NCI-H2081 treated with DMSO at 0.1 percent for 48 hours (cell line): ENCODE measurements around the gene C1orf115.
"Not testable (repeated sequence)": the region's sequence is repeated elsewhere in the genome, so short reads cannot be mapped to it uniquely, and the experiment has no call there.

Source experiments
- DNase-seq: peaks from one replicate; lab custom pipeline; 2025; lab: John Stamatoyannopoulos, UW

Gene C1orf115

DNA sequence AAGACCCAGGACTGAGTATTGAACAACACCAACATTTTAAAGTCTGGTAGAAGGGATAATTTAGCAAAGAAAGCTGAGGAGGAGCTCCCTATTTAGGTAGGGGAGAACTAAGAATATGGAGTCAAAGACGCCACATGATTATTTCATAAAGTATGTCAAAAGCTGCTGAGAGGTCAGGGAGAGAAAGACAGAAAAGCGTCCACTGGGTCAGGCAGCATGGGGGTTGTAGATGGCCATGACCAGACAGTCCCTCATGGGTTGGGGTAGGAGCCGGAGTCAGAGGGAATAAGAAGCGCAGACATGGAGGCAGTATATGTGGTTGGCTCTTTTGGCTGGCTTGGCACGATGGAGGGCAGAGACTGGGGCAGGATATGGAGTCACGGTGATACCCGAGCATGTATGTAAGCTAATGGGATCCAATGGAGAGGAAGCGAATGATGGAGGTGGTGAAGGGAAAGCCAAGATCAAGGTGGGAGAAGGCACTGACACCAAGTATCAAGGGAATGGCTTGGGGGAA, 4.8 kb downstream of the C1orf115 start:
- no peak for DNase-seq

DNA sequence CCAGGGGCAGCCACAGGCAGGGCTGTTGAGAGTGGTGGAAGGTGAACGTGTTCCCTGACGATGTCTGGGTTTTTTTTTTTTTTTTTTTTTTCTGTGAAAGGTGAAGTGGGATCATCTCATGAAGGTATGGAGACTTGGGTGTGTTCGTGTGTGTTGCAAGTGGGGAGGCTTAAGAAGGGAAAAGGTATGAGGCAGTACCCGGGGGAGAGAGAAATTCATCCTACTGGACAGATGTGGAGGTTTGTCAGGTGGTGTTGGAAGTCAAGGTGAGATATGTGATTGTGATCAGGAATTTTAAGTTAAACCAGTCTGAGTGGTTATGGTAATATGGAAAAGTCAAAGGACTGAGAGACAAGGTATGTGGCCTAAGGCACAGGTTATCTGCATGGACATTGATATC, 5.3 kb downstream of the C1orf115 start:
- DNase-seq: no peak

DNA sequence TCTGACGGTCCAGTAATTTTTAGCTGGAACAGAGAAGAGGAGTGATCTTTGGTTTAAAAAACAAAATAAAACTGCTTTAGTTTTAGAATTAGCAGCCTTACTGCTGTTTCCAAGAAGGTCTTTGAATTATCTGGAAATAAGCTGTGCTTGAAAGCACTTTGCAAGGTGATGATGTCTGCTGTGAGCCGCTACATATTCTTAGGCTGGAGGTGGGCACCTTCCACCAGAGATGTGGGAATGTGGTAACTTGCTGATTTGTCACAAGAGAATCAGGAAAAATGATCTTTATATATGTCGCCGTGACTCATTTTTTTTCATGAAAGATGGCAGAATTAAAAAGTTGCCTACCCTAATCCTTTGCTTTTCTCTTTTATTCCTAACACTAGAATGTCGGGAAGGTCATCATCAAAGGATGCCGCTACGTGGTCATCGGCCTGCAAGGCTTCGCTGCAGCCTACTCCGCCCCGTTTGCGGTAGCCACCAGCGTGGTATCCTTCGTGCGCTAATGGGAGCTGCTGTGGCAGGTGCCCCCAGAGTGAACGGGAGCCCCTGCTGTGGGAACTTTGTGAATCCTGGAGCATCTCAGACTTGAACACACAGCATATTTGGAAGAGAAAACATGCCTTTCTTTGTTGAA, 6.2 kb downstream of the C1orf115 start:
- no peak for DNase-seq

DNA sequence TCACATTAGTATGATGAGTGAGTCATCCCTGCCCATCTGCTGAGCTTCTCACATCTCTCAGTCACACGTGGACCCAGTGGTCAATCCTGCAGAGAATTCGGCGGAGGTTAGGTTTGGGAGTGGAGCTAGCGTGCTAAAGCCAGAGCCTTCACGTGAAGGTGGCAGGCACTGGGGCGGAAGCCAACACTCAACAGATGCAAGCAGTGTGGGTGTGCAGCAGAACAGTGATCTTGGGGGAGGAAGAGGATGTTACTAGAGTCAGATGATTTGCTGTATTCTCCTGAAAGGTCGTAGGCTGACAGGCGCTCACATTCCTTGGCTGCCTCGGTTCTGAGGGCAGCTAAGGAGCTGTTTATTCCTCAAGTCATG, 6.7 kb downstream of the C1orf115 start:
- DNase-seq: no peak

DNA sequence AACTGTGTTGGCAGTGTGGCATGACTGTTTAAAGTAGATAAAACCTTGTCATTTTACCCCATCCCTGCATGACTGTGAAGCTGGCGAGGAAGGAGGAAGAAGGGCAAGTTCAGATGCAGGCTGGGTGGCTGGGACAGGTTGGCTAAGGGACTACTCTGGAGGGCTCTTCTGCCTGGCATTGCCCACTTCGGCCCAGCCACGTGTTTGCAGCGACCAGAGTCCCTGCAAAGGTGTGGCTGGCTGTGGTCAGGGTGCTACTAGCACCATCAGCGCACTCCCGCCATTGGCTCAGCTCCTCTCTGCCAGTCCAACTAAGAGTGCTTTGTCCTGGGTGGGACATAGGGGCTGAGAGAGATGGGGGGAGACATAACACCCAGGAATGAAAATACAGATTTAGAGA, 7.2 kb downstream of the C1orf115 start:
- no peak for DNase-seq

GRCh38 chr1:220698607-220699016, 8.4 kb downstream of the C1orf115 start:
- no peak for DNase-seq

DNA sequence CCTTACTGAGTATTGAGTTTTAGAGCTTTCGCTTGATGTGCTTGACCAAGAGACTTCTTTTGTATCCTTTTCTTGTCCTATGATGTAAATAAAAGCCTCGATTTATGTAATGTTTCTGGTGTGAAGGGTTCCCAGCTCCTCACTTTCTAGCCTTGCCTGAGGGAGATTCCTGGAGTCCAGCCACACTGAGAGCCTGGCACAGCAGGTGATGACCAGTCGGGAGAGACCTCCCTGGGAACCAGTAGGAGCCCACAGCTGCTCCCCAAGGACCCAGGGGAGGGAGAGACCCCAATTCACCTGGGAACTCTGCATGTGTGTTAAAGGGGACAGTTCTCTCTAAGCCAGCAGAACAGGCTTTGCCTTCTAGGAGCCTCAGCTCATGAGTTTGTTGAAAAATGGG, 8.9 kb downstream of the C1orf115 start:
- DNase-seq: no peak

DNA sequence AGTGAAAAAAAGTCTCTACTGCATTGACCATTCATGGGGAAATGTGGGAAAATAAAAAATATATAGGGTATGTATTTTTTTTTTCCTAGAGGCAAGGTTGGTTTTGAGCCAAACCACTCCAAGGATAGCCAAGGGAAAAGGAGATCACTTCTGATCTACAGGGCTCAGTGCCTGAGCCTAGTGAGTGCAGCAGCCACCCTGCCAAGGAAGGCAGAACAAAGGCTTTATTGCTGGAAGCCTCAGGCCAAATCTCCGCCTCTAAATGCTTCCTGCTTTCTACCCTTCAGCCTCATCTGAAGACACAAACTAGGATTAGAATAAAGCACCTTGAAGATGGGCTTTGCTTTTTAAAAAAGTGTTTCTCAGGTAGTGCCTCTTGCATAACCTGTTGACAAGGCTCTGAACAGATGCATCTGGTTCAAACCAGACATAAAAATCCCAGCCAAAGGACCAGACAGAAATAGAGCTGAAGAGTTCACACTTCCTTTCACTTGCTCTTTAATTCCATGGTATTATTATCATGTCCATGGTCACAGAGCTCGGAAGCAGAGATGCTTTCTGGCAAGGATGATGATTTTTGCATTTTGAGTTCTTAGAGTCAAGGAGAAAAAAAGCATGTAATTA, 10.5 kb downstream of the C1orf115 start:
- no peak for DNase-seq

GRCh38 chr1:220701974-220702373, 11.8 kb downstream of the C1orf115 start:
- DNase-seq: no peak

DNA sequence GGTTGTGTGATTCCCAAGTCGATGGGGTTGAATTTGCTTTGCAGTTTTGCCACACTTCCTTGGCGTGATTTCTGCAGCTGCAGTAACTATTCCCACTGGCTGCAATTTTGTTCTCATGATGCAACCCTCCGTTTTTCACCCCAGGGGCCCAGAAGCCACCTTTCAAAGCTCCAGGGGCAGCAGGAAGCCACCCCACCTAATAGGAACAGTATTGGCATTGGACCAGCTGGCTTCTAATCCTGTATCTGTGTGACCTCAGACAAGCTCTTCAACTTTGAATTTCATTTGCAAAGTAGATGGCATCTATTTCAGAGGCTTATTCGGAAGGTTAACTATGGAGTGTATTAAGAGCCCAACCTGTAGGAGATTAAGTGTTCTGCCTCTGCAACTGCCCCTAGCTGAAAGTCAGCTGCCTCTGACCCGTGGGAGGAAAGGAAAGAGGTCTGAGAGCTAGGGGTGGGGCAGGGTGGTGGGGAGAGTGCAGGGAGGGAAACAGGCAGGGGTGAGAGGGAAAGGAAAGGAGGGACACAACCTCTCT, 12.6 kb downstream of the C1orf115 start:
- peak; percentile 47 for DNase-seq

DNA sequence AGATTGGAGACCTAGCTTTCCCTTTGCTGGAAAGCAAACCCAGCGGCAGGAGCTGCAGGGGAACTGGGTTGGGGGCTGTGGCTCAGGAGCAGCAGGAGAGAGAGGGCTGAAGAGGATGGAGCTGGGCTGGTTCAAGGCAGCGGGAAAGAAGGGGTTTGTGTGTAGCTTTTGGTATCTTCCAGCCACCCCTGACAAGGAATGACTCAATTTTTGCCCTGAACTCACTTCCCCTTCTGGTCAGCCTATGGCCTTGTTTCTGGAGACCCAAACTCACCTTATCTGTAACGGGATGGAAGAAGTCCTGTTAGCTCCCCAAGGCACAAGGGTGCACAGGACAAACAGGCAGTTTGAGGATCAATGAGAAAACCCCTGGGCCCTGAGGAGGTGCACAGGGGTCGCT, 13.1 kb downstream of the C1orf115 start:
- no peak for DNase-seq

DNA sequence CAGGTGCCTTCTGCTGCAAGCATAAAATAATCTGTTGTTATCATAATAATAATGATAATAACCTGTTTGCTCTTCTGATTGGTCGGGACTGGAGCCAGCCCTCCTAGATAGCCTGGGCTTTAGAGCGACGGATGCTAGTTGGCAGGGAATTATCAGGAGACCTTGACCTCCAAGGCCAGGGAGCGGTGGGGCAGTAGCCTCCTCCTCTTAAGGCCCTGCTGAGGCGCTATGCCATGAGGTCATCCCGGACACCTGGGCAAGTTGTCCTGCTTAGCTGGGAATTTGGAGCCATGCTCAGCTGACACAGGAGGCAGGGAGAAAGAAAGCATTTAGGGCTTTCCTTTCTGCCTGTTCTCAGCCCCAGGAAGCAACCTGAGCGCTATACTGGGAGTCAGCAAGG, 15.6 kb downstream of the C1orf115 start:
- no peak for DNase-seq

GRCh38 chr1:220706480-220706879, 16.3 kb downstream of the C1orf115 start:
- no peak for DNase-seq

- no peak for DNase-seq
Measured at GRCh38 chr1:220707160-220707559, 17.0 kb downstream of the C1orf115 start.

DNA sequence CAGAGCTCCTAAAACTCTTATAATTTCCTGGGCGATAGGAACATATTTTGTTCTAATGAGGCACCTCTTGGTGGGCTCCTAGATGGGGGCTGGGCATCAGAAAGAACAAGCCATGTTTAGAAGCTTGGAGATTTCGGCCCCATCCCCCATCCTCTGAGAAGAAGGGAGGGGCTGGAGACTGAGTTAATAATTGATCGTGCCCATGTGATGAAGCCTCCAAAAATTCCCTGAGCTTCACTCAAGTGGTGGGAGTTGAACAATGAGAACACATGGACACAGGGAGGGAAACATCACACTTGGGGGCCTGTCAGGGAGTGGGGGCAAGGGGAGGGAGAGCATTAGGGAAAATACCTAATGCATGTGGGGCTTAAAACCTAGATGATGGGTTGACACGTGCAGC, 18.1 kb downstream of the C1orf115 start:
- no peak for DNase-seq

DNA sequence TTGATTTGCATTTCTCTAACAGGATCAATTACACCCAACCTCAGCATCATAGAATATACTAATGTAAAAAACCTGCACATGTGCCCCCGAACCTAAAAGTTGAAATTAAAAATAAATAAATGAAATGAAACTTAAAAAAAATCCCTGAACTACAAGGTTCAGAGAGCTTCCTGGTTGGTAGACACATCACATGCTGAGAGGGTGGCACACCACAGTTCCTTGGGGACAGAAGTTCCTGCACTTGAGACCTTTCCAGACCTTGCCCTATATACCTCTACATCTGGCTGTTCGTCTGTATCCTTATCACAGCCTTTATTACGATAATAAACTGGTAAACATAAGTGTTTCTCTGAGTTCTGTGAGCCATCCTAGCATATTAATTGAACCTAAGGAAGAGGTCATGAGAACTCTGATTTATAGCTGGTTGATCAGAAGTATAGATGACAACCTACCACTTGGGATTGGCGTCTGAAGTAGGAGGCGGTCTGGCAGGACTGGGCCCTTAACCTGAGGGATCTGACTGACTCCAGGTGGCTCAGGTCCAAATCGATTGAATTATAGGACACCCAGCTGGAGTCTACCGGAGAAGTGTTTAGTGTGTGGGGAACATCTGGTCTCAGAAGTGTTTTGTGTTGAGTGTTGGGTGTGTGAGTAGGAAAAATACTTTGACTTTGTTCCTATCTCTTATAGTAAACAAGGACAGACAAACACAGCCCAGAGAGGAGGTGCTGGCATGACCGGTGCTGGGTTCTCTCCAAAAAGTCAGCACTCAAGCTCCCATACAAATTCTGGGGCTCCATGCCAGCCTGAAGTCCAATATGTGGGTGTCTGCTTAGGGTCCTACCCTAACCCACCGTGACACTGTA, 19.0 kb downstream of the C1orf115 start:
- no peak for DNase-seq

DNA sequence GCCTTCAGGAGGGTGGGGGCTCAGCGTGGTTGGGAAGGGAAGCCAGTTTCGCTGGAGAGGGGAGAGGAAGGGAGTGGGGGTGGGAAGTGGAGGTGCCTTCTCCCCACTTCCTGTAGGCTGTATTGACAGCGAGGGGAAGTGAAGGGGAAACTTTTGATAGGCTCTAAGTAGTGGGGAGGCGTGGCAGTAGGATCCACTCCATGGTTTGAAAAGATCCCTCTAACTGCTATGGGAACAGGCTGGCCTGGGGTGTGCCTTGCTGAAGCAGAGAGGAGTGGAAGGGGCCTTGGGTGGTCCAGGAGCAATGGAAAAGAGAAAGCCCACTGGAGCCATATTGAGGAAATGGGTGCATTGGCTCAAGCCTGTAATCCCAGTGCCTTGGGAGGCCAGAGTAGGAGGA, 20.2 kb downstream of the C1orf115 start:
- no peak for DNase-seq

DNA sequence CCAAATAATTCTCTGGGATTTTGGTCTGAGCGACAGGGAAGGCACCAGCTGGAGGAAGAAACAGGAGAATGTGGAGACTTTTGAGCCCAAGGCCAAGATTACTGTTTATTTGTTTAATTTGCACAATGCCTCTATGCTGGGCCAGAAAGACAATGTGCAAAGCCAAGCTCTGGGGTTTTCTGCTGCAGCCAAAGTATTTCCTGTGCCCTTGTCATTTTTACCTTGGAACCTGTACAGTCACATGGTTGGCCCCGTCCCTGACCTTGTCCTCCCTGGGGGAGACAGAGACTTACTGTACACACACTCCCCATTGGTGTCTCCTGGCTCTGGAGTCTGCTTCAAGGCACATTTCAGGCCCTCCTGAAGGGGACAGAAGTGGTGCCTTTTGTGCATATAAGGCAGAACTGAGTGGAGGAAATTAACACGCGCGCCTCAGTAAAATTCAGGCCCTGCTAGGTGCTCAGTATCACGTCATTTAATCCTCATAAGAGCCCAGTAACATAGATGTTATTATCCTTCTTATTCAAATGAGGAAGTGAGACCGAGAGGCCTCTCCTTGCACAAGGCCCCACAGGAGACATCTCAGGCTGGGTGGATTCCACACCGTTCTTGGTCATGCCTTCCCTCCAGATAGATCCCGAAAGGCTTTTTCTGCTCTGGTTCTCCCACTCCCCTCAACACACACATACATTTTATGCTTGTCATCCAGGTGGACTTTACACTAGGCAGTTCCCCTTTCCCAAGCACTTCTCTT, 21.1 kb downstream of the C1orf115 start:
- DNase-seq: no peak

- DNase-seq: not testable (repeated sequence)
Measured at GRCh38 chr1:220715986-220716385, 25.8 kb downstream of the C1orf115 start.

- no peak for DNase-seq
Measured at GRCh38 chr1:220717800-220718640, 27.9 kb downstream of the C1orf115 start.

- DNase-seq: not testable (repeated sequence)
Measured at GRCh38 chr1:220721266-220721665, 31.1 kb downstream of the C1orf115 start.
